DND-41 (cell line): ENCODE data around the gene PCDHGA1.

ENCODE experiments used
- EZH2 ChIP-seq: IDR thresholded peaks from 3 replicates; pipeline ENCODE4 v1.6.1; 2012; ENCODE audit warnings: borderline replicate concordance, low read depth, mild to moderate bottlenecking, moderate library complexity, low read length, inconsistent platforms; ENCODE audit not compliant: severe bottlenecking
- TF ChIP-seq, protein P1 (sequence below): IDR thresholded peaks from 2 replicates; pipeline ENCODE4 v1.5.1; 2012; ENCODE audit warnings: borderline replicate concordance, low read length, moderate library complexity, mild to moderate bottlenecking; ENCODE audit not compliant: poor library complexity, severe bottlenecking; ENCODE audit errors: extremely low read depth

DNA sequence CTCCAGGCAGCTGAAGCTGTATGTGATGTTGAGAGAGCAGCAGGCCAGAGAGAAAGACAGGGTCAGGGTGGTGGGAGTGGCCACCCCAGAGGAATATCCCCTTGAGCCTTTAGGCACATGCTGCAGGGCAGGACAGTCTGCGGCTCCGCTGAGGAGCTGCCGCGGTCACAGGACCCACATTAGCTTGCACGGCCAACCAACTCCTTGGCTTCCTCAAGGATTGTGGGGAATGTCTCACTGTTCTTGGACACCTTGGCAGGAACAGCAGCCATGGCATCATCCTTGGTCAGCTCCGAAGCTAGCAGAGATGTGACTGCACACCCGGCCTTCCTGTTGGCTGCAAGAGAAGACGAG lies 186.3 kb downstream of the PCDHGA1 start:
- TF ChIP-seq EZH2, result no peak
- TF ChIP-seq, protein P1, sequence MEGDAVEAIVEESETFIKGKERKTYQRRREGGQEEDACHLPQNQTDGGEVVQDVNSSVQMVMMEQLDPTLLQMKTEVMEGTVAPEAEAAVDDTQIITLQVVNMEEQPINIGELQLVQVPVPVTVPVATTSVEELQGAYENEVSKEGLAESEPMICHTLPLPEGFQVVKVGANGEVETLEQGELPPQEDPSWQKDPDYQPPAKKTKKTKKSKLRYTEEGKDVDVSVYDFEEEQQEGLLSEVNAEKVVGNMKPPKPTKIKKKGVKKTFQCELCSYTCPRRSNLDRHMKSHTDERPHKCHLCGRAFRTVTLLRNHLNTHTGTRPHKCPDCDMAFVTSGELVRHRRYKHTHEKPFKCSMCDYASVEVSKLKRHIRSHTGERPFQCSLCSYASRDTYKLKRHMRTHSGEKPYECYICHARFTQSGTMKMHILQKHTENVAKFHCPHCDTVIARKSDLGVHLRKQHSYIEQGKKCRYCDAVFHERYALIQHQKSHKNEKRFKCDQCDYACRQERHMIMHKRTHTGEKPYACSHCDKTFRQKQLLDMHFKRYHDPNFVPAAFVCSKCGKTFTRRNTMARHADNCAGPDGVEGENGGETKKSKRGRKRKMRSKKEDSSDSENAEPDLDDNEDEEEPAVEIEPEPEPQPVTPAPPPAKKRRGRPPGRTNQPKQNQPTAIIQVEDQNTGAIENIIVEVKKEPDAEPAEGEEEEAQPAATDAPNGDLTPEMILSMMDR, result no peak
